HG02678 (cell line): ENCODE data around the gene ANAPC7.
"Not testable (repeated sequence)": the region's sequence is repeated elsewhere in the genome, so short reads cannot be mapped to it uniquely, and the experiment has no call there.

Experiments
- ATAC-seq: cut with Tn5 transposase; IDR thresholded peaks from one replicate; pipeline ENCODE4 v1.9.1; 2021; ENCODE audit warnings: mild to moderate bottlenecking, moderate library complexity; ENCODE audit not compliant: unreplicated experiment

The ANAPC7 gene, protein sequence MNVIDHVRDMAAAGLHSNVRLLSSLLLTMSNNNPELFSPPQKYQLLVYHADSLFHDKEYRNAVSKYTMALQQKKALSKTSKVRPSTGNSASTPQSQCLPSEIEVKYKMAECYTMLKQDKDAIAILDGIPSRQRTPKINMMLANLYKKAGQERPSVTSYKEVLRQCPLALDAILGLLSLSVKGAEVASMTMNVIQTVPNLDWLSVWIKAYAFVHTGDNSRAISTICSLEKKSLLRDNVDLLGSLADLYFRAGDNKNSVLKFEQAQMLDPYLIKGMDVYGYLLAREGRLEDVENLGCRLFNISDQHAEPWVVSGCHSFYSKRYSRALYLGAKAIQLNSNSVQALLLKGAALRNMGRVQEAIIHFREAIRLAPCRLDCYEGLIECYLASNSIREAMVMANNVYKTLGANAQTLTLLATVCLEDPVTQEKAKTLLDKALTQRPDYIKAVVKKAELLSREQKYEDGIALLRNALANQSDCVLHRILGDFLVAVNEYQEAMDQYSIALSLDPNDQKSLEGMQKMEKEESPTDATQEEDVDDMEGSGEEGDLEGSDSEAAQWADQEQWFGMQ

DNA sequence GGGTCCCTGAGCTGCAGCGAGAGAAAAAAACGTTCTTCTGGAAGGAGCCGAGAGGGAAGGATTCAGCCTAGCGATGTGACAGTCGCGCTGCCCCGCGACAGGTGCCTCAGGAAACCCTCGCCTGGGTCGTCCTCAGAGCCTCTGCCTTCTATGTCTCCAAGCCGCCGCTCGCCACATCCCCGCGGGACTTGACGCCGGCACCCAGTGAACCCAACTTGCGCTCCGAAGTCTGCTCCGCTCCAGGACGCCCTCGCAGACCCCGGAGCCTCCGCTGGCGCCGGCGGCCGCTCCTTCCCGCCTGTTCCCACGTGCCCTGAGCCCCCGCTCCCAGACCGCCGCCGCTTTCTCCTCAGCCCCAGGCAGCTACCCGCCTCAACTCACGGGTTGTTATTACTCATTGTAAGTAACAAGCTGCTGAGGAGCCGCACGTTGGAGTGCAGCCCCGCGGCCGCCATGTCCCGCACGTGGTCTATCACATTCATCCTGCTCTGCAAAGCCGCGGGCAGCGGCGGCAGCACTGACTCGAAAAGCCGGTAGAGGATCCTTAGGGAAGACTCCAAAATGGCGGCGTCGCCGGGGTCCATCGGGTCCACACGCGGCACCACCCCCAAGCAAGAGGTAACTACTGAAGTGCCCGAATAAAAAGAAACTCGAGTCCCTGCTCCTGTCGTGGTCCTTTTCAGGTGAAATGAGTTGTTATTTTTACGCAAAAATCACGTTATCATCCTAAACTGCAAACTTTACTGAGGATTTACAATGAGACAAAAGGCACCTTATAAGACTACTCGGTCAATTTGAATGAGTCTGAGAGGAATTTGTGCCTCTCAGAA, at the start of gene ANAPC7:
Gene ANAPC7 (minus strand): TSS at position 563 of the 830 bp plus-strand sequence. CDS start 81 bp downstream, at position 482.
- ATAC-seq = peak; percentile 78

DNA sequence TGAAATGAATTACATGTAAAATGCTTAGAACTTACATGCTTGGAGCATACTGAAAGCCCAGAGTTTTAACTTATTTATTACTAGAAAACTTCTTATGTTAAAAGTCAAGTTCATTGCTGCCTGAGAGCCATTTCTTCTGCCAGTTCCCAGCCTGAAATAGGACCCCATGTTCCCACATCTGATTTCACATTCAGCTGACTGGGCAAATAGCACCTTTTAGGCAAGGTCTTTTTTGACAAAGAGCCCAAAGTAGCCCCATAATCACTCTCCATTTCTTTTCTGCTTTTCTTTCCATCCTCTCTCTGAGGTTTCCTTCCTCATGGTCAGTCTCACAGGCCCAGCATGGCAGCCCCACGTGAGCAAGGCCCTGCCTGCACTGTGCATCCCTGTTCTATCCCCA, 47.8 kb upstream of the ANAPC7 start:
- ATAC-seq = no peak

DNA sequence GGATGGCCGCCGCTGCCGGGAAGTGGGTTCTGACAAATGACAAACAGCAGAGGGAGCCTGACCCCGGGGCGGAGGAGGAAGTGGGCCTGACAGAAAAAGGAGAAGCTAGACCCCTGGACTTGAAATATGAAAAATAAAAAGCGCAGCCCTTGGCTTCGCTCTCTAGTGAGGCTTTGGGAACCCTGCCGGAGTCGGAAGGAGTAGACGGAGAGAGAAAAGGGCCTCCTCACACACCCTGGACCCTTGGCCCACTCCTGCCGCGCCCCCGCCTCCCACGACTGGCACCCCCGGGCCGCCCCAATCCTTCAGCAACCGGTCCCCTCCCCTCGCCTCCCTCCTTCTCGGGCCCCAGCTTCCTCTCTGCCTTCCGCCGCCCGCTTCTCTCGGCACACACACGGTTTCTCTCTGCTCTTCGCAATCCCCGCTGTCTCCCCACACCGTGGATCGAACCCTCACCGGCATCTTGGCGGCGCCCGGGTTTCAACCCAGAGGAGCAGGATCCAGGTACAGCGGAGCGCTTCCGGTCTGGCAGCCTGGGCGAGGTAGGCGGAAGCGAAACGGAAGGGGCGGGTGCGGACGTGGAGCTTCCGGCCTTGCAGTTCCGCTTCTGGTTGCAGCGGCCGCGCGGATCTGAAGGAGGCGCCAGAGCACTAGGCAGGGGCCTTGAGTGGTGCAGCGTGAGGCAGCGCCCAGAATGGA, 46.4 kb upstream of the ANAPC7 start, which contains the start of gene ARPC3:
Gene ARPC3 (minus strand): TSS at position 539 of the 699 bp plus-strand sequence. CDS start 77 bp downstream, at position 462.
- peak; percentile 93 for ATAC-seq

DNA sequence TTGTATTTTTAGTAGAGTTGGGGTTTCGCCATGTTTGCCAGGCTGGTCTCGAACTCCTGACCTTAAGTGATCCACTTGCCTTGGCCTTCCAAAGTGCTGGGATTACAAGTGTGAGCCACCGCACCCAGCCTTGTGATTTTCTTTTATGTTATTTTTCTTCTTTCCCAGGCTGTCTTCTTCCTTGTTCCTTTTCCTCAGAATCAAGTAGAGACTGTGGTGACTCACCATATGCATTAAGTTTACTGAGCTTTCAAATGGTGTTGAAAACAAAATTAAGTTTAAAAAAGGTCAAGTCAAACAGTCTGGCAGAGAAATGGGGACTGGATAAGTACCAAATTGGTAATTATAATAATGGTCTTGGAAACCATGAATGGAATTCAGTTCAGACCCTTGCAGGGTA, 40.9 kb upstream of the ANAPC7 start:
- ATAC-seq = no peak

DNA sequence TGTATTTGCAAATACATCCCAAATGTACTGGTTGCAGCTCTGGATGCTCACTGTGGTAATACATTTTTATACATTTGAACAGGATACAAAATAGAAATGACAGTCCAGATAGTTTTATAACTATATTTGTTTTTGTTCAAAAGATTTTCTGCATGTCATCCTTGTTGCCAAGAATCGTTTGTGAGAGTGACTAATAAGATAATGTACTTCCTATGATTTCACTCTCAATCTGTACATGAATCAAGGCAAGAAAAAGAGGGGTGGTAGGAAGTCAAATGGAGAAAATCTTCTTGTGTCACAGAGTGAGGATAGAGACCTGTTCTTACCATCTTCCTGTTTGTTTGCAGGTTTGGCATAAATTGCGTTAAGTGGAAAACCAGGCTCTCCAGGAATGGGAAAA, 32.7 kb upstream of the ANAPC7 start:
- ATAC-seq = no peak

DNA sequence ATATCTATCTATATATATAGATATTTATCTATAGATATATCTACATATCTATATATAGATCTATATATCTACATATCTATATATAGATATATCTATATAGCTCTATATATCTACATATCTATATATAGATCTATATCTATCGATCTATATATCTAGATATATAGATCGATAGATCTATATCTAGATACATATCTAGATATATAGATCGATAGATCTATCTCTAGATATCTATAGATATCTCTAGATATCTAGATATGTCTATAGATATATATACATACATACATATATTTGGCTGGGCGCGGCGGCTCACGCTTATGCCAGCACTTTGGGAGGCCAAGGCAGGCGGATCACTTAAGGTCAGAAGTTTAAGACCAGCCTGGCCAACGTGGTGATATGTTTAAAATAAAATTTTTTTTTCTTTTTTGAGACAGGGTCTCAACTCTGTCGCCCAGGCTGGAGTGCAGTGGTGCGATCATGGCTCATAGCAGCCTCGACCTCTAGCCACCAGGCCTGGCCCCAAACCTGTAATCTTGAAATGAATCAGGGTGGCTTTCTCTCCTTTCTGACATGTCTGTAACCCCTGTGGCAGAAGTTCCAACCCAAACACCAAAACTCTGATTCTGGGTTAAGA, 28.6 kb upstream of the ANAPC7 start:
- ATAC-seq = no peak

DNA sequence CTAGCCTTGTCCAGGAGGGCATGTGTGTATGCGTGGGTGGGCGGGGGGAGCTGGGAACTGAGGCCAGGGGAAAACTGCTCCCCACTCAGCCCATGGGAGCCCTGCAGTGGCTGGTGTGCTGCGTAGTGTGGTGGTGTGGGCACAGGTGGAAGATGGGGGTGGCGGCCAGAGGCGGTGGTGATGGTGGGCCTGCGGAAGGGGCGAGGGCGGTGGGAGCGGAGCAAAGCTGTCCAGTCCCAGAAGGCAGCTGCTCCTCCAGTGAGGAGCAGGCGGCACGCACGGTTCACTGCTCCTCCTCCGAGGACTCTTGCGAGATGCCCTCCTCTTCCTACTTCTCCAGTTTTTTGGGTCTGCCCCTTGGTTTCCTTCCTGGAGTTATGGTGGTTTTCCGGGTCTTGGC, 26.2 kb upstream of the ANAPC7 start:
- ATAC-seq = not testable (repeated sequence)

DNA sequence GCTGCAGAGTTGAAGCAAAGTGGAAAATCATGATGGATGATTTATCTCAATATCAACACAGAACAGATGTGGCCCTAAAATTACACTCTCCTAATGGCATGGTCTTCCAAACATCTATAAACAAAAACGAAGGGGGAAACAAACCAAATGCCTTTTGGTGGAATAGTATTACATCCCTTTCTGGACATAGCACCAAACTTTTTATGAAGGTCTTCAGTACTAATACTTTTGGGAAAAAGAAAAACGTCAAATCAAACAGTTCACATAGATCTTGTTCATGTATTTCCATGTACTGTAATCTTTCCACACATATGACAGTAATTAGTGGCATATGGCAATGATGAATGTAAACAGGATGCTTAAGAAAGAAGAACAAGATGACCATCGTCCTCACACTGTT, 22.9 kb upstream of the ANAPC7 start:
- no peak for ATAC-seq

DNA sequence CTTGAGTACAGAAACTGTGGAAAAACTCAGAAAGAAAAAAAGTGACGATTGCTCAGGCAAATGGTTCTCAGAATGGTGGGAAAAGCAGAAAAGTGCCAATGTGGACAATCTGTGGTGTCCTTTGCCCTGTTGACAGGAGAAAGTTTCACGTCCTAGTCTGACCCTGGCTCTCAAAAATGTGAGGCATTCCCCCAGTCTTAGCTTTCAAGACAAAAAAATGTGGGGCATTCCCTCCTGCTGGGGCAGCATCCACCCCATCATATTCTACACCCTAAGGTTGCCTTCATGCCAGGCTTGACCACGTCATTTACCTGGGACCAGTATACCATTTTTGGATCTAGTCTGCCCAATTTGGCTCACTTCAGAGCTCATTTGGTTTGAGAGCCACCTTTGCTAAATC, 20.7 kb upstream of the ANAPC7 start:
- ATAC-seq = no peak

DNA sequence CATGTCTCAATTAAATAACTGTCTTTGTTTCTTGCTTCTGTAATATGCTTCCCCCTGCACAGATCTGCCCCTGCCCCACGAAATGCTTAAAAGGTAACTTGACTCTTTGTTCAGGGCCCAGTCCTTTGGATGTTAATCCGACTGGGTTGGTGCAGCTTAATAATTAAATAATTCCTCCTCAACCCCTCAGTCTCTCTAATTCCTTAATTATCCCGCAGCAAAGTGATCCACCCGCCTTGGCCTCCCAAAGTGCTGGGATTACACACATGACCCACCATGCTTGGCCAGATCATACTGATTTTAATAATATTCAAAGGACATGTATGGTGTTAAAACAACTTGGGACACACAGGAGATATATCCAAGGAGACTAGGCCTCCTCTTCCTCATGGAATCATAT, 18.2 kb upstream of the ANAPC7 start:
- ATAC-seq = no peak

DNA sequence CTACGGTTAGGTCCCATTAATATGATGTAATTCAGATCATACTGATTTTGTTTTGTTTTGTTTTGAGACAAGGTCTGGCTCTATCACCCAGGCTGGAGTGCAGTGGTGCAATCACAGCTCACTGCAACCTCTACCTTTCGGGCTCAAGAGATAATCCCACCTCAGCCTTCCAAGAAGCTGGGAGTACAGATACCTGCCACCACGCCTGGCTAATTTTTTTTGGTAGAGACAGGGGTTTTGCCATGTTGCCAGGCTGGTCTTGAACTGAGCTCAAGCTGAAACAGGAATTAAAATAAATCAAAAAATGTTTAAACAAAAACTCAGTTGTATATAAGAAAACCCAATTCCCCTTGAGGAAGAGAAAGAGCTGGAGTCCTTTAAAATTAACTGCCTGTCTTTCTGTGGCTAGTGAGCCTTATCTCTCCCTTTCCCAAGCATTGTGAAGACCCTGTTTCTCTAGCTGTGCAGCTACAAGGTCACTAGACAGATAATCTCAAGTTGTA, 17.7 kb upstream of the ANAPC7 start:
- no peak for ATAC-seq

DNA sequence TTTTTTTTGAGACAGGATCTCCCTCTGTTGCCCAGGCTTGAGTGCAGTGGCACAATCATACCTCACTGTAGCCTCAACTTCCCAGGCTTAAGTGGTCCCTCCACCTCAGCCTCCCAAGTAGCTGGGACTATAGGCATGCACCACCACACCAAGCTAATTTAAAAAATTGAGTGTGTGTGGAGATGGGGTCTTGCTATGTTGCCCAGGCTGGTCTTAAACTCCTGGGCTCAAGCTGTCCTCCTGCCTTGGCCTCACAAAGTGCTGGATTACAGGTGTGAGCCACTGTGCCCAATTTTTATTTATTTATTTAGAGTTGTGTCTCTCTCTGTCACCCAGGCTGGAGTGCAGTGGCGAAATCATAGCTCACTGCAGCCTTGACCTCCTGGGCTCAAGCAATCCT, 17.1 kb upstream of the ANAPC7 start:
- not testable (repeated sequence) for ATAC-seq

DNA sequence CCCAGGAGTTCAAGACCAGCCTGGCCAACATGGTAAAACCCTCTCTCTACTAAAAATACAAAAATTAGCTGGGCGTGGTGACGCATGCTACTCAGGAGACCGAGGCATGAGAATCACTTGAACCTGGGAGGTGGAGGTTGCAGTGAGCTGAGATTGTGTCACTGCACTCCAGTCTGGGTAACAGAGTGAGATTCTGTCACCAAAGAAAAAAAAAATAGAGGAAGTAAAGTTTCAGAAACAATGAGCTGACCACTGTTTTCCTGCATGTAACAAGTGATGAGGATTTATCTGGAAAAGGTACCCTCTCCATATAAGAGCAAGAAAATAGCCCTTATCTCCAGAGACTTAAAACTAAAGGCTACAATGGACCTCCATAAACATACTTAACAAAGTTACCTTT, 13.6 kb upstream of the ANAPC7 start:
- ATAC-seq = not testable (repeated sequence)

DNA sequence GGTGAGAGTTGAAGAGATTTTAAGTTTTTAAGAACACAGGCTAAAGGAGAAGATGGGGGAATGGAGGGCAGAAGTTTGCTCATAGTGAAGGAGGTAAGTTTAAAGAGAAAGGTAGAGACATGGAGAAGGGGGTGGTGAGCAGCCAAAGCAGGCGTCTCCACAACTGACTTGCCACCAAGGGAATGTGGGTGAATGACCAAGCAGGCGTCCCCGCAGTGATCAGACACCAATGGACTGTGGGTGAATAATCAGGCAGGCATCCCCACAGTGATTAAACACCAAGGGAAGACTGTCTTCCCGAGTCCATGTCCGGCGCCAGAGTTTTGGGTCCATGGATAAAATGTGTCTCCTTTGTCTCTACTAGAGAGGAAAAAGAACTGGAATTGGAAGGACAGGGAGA, 6.6 kb upstream of the ANAPC7 start:
- not testable (repeated sequence) for ATAC-seq

DNA sequence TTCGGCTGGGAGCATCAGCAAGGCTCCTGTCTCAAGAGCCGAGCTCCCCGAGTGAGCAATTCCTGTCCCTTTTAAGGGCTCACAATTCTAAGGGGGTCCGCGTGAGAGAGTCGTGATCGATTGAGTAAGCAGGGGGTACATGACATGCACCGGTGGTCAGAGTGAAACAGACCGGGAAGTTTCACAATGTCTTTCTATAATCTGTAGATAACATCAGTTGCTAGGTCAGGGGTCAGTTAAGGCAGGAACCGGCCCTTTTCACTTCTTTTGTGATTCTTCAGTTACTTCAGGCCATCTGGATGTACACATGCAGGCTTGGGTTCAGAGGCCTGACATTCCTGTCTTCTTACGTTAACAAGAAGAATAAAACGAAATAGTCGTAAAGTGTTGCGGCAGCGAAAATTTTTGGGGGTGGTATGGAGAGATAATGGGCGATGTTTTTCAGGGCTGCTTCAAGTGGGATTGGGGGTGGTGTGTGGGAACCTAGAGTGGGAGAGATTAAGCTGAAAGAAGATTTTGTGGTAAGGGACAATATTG, 1.7 kb upstream of the ANAPC7 start:
- not testable (repeated sequence) for ATAC-seq

DNA sequence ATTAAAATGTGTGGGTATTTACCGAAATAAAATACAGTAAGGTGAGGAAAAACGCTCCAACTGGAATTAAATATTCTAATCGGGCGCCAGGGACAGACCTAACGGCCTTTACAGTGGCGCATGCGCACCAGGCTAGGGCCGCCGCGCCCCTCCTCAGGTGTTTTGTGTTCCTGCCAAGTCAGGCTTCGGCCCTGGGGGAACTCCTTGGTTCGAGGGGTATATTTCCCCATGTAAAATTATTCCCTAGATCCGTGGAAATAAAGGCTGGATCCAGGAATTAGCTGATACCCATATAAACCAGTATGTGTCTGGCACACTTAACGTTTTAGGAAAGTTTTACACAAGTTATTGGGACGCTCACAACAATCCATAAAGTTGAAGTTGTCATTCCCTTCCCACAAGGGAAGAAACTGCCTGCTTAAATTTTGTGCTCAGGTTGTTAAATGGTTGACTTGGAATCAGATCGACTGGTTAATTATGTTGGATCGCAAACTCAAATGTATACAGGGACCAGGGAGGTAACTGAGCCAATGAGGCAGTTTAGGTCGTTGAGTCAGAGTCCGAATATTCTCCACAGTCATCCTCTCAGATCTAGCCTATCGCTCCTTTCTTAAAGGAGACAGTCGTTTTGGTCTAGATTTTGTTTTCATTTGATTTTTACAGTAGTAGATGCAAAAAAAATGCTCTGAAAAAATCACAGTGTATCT, 621 bp upstream of the ANAPC7 start:
- ATAC-seq = peak; percentile 64

DNA sequence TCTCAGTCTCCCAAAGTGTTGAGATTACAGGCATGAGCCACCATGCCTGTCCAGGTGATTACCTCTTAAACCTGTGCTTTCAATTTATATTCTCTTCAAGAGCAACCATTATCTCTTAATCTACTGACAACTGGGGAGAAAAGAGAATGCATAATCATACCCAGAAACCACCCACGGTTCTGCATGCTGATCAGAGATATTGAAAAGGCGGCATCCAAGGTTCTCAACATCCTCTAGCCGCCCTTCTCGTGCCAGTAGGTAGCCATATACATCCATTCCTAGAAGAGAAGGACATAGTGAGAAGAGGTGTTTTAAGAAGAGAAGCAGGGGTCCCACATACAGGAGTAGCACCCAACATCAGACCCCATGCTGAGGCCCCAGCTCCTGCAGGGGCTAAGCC, 20.8 kb downstream of the ANAPC7 start:
- no peak for ATAC-seq

DNA sequence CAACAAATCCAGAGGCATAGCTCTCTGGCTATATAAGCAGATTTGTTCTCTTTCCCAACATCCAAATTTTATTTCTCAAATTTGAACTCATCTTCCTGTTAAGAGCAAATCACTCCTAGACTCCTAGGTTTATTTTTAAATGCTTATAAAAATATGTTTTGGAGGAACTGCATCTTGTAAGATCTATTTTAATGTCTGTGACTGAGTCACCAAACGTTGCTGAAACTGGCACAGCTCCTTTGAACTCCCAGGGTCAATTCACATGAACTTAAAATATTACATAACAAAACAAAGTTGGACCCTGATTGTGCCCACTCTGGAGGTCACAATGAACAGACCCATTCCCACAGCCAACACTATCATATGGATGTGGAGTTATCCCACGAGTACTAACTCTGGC, 23.9 kb downstream of the ANAPC7 start:
- ATAC-seq = no peak

DNA sequence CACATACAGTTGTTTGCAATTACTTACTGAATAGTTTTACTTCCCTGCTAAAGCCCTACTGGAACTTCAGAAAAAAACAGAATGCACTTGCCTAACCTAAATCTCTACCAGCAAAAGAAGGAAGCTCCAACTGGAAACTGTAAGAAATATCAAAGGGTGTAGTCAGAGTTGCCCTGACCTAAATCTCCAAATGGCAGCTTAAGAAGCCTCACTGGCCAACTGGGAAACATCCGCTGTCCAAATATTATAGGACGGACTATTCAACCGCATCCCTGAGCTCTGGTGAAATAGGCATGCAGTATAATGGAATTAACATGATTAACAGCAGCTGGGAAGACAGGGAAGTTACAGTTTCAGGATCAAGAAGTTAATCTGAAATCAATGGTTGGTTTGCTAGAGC, 24.3 kb downstream of the ANAPC7 start:
- no peak for ATAC-seq
